Spinal cord (tissue), 10 donors: ENCODE data around the gene NEGR1. TPM values are rescaled to one million over a fixed set of nuclear protein-coding genes. Genes with fewer than 3 reads are reported as not detected.

Source experiments
- DNase-seq, 6 donors: peaks; one replicate each; pipeline versions ENCODE4 v3.0.0 to v3.0.0-alpha.2; 2013 to 2015; ENCODE audit warnings: low spot score in 6 of 6, low read depth in 4 of 6
- H3K27ac ChIP-seq: one replicate; pipeline ENCODE4 v1.5.1; 2013; ENCODE audit warnings: low read depth, low read length, control low read depth
- H3K27me3 ChIP-seq: one replicate; pipeline ENCODE4 v1.6.1; 2013; ENCODE audit warnings: low read length; ENCODE audit not compliant: control insufficient read depth, insufficient read depth
- H3K36me3 ChIP-seq: one replicate; pipeline ENCODE4 v1.6.1; 2013; ENCODE audit warnings: low read length; ENCODE audit not compliant: control insufficient read depth, insufficient read depth
- H3K4me1 ChIP-seq: one replicate; pipeline ENCODE4 v1.6.1; 2013; ENCODE audit warnings: low read length; ENCODE audit not compliant: control insufficient read depth, insufficient read depth
- H3K4me3 ChIP-seq: one replicate; pipeline ENCODE4 v1.5.1; 2013; ENCODE audit warnings: low read depth, low read length, control low read depth
- H3K9me3 ChIP-seq: one replicate; pipeline ENCODE4 v1.6.1; 2013; ENCODE audit warnings: low read length; ENCODE audit not compliant: control insufficient read depth, insufficient read depth
- WGBS: methylation state at CpG from one replicate; pipeline ENCODE4 v1.1.5; 2013; ENCODE audit warnings: missing lambda C conversion rate; ENCODE audit not compliant: insufficient coverage; 5-methylcytosine and 5-hydroxymethylcytosine counted together
- polyA plus RNA-seq, 2 donors: library from polyadenylated mRNA; unstranded; fragments of 120-200 nt; gene quantifications; one replicate each; pipeline ENCODE4 v1.2.1, GENCODE V29; 2013; ENCODE audit not compliant: insufficient read length in 2 of 2
- total RNA-seq, 2 donors: library from RNA; depleted of rRNA in 1 of 2; stranded (reverse); fragments of 120-200 nt in 1 of 2; fragments of >200 nt in 1 of 2; gene quantifications; one replicate each; pipeline versions ENCODE4 v1.2.3 to v1.2.4, GENCODE V29; 2013 to 2014
- donor health status: healthy.

Gene NEGR1
- total and polyA plus RNA-seq, 4 donors: 21.4 to 88.6 (median 72.8) TPM

GRCh38 chr1:71434240-71434639 is 848.1 kb downstream of the NEGR1 start:
- H3K27ac ChIP-seq: no peak overlapping the region
- no peak for DNase-seq
- no peaks in the 10 kb centered on the region for H3K4me1 ChIP-seq
- no CpG with 5 or more reads among the region's 1 CpG for WGBS
- no peak overlapping the region for H3K4me3 ChIP-seq
- no peaks in the 10 kb centered on the region for H3K9me3 ChIP-seq
- no peaks in the 10 kb centered on the region for H3K36me3 ChIP-seq
- H3K27me3 ChIP-seq: no peaks in the 10 kb centered on the region

- Histone ChIP-seq H3K4me1 (no peaks in the 10 kb centered on the region), H3K27me3 (no peaks in the 10 kb centered on the region), H3K36me3 (no peaks in the 10 kb centered on the region), H3K4me3 (no peak overlapping the region), H3K27ac (no peak overlapping the region), H3K9me3 (no peaks in the 10 kb centered on the region)
- no CpG with 5 or more reads among the region's 1 CpG for WGBS
- DNase-seq: peak in 2 of 6 donors; percentile 45 to 72
These were observed 854.3 kb downstream of the NEGR1 start for GRCh38 chr1:71428029-71428428.

- WGBS: no CpG with 5 or more reads among the region's 3 CpGs
- H3K4me3 ChIP-seq: no peak overlapping the region
- H3K4me1 ChIP-seq: no peaks in the 10 kb centered on the region
- no peaks in the 10 kb centered on the region for H3K27me3 ChIP-seq
- H3K36me3 ChIP-seq: no peaks in the 10 kb centered on the region
- H3K27ac ChIP-seq: no peak overlapping the region
- no peaks in the 10 kb centered on the region for H3K9me3 ChIP-seq
- peak in 1 of 6 donors; percentile 40 for DNase-seq
These were observed 855.3 kb downstream of the NEGR1 start for GRCh38 chr1:71427066-71427465.

- Histone ChIP-seq H3K36me3 (no peaks in the 10 kb centered on the region), H3K4me3 (no peak overlapping the region), H3K9me3 (no peaks in the 10 kb centered on the region), H3K27me3 (no peaks in the 10 kb centered on the region), H3K4me1 (no peaks in the 10 kb centered on the region), H3K27ac (no peak overlapping the region)
- no peak for DNase-seq
These were observed 857.8 kb downstream of the NEGR1 start for GRCh38 chr1:71424536-71424935.

GRCh38 chr1:71422221-71422620 is 860.1 kb downstream of the NEGR1 start:
- peak in 1 of 6 donors; percentile 72 for DNase-seq
- Histone ChIP-seq H3K27me3 (no peaks in the 10 kb centered on the region), H3K36me3 (no peaks in the 10 kb centered on the region), H3K4me3 (no peak overlapping the region), H3K9me3 (no peaks in the 10 kb centered on the region), H3K4me1 (no peaks in the 10 kb centered on the region), H3K27ac (no peak overlapping the region)
- 65% methylated on average over 3 of the region's 6 CpGs for WGBS

- no peaks in the 10 kb centered on the region for H3K27me3 ChIP-seq
- no peaks in the 10 kb centered on the region for H3K4me1 ChIP-seq
- no CpG with 5 or more reads among the region's 3 CpGs for WGBS
- H3K27ac ChIP-seq: no peak overlapping the region
- no peaks in the 10 kb centered on the region for H3K36me3 ChIP-seq
- no peak overlapping the region for H3K4me3 ChIP-seq
- H3K9me3 ChIP-seq: no peaks in the 10 kb centered on the region
- no peak for DNase-seq
These were observed 864.9 kb downstream of the NEGR1 start for GRCh38 chr1:71417421-71417820.

GRCh38 chr1:71414179-71414578 is 868.2 kb downstream of the NEGR1 start:
- peak in 1 of 6 donors; percentile 56 for DNase-seq
- no peaks in the 10 kb centered on the region for H3K36me3 ChIP-seq
- no peaks in the 10 kb centered on the region for H3K27me3 ChIP-seq
- no CpG with 5 or more reads among the region's 2 CpGs for WGBS
- H3K4me1 ChIP-seq: no peaks in the 10 kb centered on the region
- H3K9me3 ChIP-seq: no peaks in the 10 kb centered on the region
- no peak overlapping the region for H3K27ac ChIP-seq
- no peak overlapping the region for H3K4me3 ChIP-seq

- Histone ChIP-seq H3K4me3 (no peak overlapping the region), H3K4me1 (no peaks in the 10 kb centered on the region), H3K36me3 (no peaks in the 10 kb centered on the region), H3K27ac (no peak overlapping the region), H3K9me3 (no peaks in the 10 kb centered on the region), H3K27me3 (no peaks in the 10 kb centered on the region)
- WGBS: no CpG with 5 or more reads among the region's 3 CpGs
- DNase-seq: no peak
These were observed 868.7 kb downstream of the NEGR1 start for GRCh38 chr1:71413441-71414175.

- Histone ChIP-seq H3K27me3 (no peaks in the 10 kb centered on the region), H3K4me3 (no peak overlapping the region), H3K36me3 (no peaks in the 10 kb centered on the region), H3K27ac (no peak overlapping the region), H3K9me3 (no peaks in the 10 kb centered on the region), H3K4me1 (no peaks in the 10 kb centered on the region)
- no peak for DNase-seq
These were observed 882.3 kb downstream of the NEGR1 start for GRCh38 chr1:71400050-71400449.

- no peaks in the 10 kb centered on the region for H3K4me1 ChIP-seq
These were observed 882.7 kb downstream of the NEGR1 start for GRCh38 chr1:71399594-71399993.

More at GRCh38 chr1:71399594-71399993, 882.7 kb downstream of the NEGR1 start:
- no peak for DNase-seq
- H3K27me3 ChIP-seq: no peaks in the 10 kb centered on the region
- no peaks in the 10 kb centered on the region for H3K9me3 ChIP-seq
- no peak overlapping the region for H3K27ac ChIP-seq
- no peak overlapping the region for H3K4me3 ChIP-seq
- 80% methylated on average over 1 of the region's 2 CpGs for WGBS
- H3K36me3 ChIP-seq: no peaks in the 10 kb centered on the region
